Measurements from ENCODE around the gene C20orf204. TPM values are rescaled to one million over a fixed set of nuclear protein-coding genes. Genes with fewer than 3 reads are reported as not detected.

The C20orf204 gene
- polyA plus RNA-seq, 1 donor from 2014 or later, result 6.0 TPM

GRCh38 chr20:64073476-64074183 is 37.6 kb downstream of the C20orf204 start:
- Histone ChIP-seq H3K27me3 (ENCODE audit: insufficient read depth, low read depth, low read length) (no peaks in the 10 kb centered on the region), H3K9ac (ENCODE audit: low read length) (no peak overlapping the region), H3K4me3 (ENCODE audit: low read length) (no peak overlapping the region), H3K4me2 (ENCODE audit: low read length) (no peak overlapping the region), H4K20me1 (ENCODE audit: insufficient read depth) (no peaks in the 10 kb centered on the region), H3K9me3 (ENCODE audit: low read length) (no peaks in the 10 kb centered on the region), H3K79me2 (replicated peaks; ENCODE audit: insufficient read depth, low read length) (no peaks in the 10 kb centered on the region), H3K36me3 (ENCODE audit: insufficient read depth, low read length) (no peaks in the 10 kb centered on the region), H3K9me2 (ENCODE audit: insufficient read depth, low read length) (no peaks in the 10 kb centered on the region), H2AFZ (ENCODE audit: low read depth, low read length) (no peak overlapping the region), H3F3A (ENCODE audit: insufficient read depth, low read length, poor library complexity, severe bottlenecking) (no peaks in the 10 kb centered on the region), H3K27ac (ENCODE audit: low read length) (no peak overlapping the region)
- TF ChIP-seq MXI1 (conservative IDR thresholded peaks at IDR 0.05; ENCODE audit: poor library complexity, severe bottlenecking), result no peak
- no peak for TF ChIP-seq SMC3 (conservative IDR thresholded peaks at IDR 0.05; ENCODE audit: poor library complexity)

DNA sequence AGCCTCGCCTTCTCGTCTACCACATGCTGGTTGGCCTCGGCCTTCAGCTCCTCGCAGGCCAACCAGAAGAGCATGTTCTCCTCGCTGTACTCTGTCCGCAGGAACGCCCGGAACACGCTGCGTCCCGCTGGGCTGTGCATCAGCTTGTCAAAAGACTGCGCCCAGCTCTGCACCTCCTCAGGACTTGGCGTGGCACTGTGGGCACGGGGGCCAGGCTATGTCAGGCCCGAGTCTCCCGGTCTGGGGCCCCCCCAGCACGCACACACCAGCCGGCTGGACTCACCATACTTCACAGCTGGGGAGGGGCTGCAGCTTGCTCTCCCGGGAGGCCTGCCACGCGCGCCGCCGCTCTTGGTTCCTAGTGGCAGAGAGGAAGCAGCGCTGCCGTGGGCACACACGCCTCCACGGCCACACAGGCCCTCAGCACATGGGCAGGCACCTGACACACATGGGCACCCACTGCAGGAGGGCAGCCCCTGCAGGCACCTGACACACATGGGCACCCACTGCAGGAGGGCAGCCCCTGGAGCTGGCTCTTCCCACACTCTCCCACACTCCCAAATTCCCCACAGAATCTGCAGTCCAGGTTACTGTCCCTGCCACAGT is 38.3 kb downstream of the C20orf204 start:
- no peak for TF ChIP-seq TAF1 (IDR thresholded peaks at IDR 0.05; ENCODE audit: low read depth)
- Histone ChIP-seq H3F3A (ENCODE audit: insufficient read depth, low read length, poor library complexity, severe bottlenecking) (no peaks in the 10 kb centered on the region), H3K4me3 (ENCODE audit: low read length) (no peak overlapping the region), H3K9ac (ENCODE audit: low read length) (no peak overlapping the region), H3K79me2 (replicated peaks; ENCODE audit: insufficient read depth, low read length) (no peaks in the 10 kb centered on the region), H3K27ac (ENCODE audit: low read length) (no peak overlapping the region), H3K27me3 (ENCODE audit: insufficient read depth, low read depth, low read length) (no peaks in the 10 kb centered on the region), H4K20me1 (ENCODE audit: insufficient read depth) (no peaks in the 10 kb centered on the region), H3K9me2 (ENCODE audit: insufficient read depth, low read length) (no peaks in the 10 kb centered on the region), H3K9me3 (ENCODE audit: low read length) (no peaks in the 10 kb centered on the region), H3K36me3 (ENCODE audit: insufficient read depth, low read length) (no peaks in the 10 kb centered on the region), H2AFZ (ENCODE audit: low read depth, low read length) (no peak overlapping the region), H3K4me2 (ENCODE audit: low read length) (no peak overlapping the region)

DNA sequence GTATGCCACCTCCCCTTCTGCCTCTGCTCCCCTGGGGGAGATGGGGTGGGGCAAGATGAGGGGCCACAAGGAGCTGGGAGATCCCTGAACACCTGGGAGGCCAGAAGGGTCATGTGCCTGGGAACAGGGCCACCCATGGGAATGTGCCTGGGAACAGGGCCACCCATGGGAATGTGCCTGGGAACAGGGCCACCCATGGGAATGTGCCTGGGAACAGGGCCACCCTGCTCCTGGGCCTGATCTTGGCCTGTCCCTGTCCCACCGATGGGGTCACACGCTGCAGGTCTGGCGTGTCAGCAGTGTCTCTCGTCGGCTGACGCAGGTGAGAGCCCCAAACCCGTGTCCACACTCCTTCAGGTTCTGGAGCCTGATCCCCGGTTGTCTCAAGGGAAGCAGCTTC is 39.0 kb downstream of the C20orf204 start:
- Histone ChIP-seq H3F3A (ENCODE audit: insufficient read depth, low read length, poor library complexity, severe bottlenecking) (no peaks in the 10 kb centered on the region), H3K36me3 (ENCODE audit: insufficient read depth, low read length) (no peaks in the 10 kb centered on the region), H3K4me3 (ENCODE audit: low read length) (no peak overlapping the region), H3K9ac (ENCODE audit: low read length) (no peak overlapping the region), H4K20me1 (ENCODE audit: insufficient read depth) (no peaks in the 10 kb centered on the region), H3K27ac (ENCODE audit: low read length) (no peak overlapping the region), H3K4me2 (ENCODE audit: low read length) (no peak overlapping the region), H3K9me2 (ENCODE audit: insufficient read depth, low read length) (no peaks in the 10 kb centered on the region), H3K9me3 (ENCODE audit: low read length) (no peaks in the 10 kb centered on the region), H2AFZ (ENCODE audit: low read depth, low read length) (no peak overlapping the region), H3K79me2 (replicated peaks; ENCODE audit: insufficient read depth, low read length) (no peaks in the 10 kb centered on the region), H3K27me3 (ENCODE audit: insufficient read depth, low read depth, low read length) (no peaks in the 10 kb centered on the region)
- TF ChIP-seq TAF1 (IDR thresholded peaks at IDR 0.05; ENCODE audit: low read depth), result no peak
- TF ChIP-seq, protein P1, sequence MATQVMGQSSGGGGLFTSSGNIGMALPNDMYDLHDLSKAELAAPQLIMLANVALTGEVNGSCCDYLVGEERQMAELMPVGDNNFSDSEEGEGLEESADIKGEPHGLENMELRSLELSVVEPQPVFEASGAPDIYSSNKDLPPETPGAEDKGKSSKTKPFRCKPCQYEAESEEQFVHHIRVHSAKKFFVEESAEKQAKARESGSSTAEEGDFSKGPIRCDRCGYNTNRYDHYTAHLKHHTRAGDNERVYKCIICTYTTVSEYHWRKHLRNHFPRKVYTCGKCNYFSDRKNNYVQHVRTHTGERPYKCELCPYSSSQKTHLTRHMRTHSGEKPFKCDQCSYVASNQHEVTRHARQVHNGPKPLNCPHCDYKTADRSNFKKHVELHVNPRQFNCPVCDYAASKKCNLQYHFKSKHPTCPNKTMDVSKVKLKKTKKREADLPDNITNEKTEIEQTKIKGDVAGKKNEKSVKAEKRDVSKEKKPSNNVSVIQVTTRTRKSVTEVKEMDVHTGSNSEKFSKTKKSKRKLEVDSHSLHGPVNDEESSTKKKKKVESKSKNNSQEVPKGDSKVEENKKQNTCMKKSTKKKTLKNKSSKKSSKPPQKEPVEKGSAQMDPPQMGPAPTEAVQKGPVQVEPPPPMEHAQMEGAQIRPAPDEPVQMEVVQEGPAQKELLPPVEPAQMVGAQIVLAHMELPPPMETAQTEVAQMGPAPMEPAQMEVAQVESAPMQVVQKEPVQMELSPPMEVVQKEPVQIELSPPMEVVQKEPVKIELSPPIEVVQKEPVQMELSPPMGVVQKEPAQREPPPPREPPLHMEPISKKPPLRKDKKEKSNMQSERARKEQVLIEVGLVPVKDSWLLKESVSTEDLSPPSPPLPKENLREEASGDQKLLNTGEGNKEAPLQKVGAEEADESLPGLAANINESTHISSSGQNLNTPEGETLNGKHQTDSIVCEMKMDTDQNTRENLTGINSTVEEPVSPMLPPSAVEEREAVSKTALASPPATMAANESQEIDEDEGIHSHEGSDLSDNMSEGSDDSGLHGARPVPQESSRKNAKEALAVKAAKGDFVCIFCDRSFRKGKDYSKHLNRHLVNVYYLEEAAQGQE (IDR thresholded peaks at IDR 0.05; ENCODE audit: borderline replicate concordance), result no peak
- TF ChIP-seq CTCF (IDR thresholded peaks at IDR 0.05; ENCODE audit: poor library complexity, severe bottlenecking), result no peak
- no peak for TF ChIP-seq SMC3 (conservative IDR thresholded peaks at IDR 0.05; ENCODE audit: poor library complexity)
- no peak for TF ChIP-seq POLR2AphosphoS5 (IDR thresholded peaks at IDR 0.05)
- no peak for TF ChIP-seq MXI1 (conservative IDR thresholded peaks at IDR 0.05; ENCODE audit: poor library complexity, severe bottlenecking)
- TF ChIP-seq EZH2 (IDR thresholded peaks at IDR 0.05; ENCODE audit: borderline replicate concordance, insufficient read depth, low read length, poor library complexity, severe bottlenecking), result no peak
- TF ChIP-seq RAD21 (conservative IDR thresholded peaks at IDR 0.05), result no peak
- no peak for TF ChIP-seq EP300 (conservative IDR thresholded peaks at IDR 0.05; ENCODE audit: poor library complexity, severe bottlenecking)

Measured in neural cell (in vitro differentiated cells).